NB4 (cell line): ENCODE results near the gene NUS1.

Source experiments
- CTCF ChIP-seq: IDR thresholded peaks from one replicate; pipeline ENCODE4 v1.5.1; 2012; ENCODE audit warnings: low read depth, low read length
- MAX ChIP-seq: IDR thresholded peaks from 2 replicates; pipeline ENCODE4 v1.6.1; 2011; ENCODE audit warnings: low read depth, low read length
- MYC ChIP-seq: IDR thresholded peaks from 2 replicates; pipeline ENCODE4 v1.6.1; 2011; ENCODE audit warnings: low read depth, low read length
- POLR2A ChIP-seq: IDR thresholded peaks from 2 replicates; pipeline ENCODE4 v1.6.1; 2011; ENCODE audit warnings: mild to moderate bottlenecking; ENCODE audit not compliant: insufficient read length; ENCODE audit errors: extremely low read depth

- TF ChIP-seq CTCF (no peak), POLR2A (no peak), MAX (no peak), MYC (no peak)
These were observed 1.4 kb downstream of the NUS1 start for GRCh38 chr6:117676577-117677218.
